ENCODE data around the gene BLID. TPM values are rescaled to one million over a fixed set of nuclear protein-coding genes. Genes with fewer than 3 reads are reported as not detected.

Gene BLID
- total RNA-seq, 1 experiment from 2014 or later: not detected

GRCh38 chr11:122131126-122131525, 15.1 kb upstream of the BLID start:
- H2AK5ac ChIP-seq (ENCODE audit: insufficient read length, low read length): no peak overlapping the region
- Mint-ChIP-seq H3K36me3 (ENCODE audit: insufficient read depth in 1 of 3, low read depth in 3 of 3) (no peaks in the 10 kb centered on the region), H3K4me1 (peaks cover 3 to 11% of the 10 kb centered on the region in 2 experiments), H3K27ac (no peak overlapping the region), H3K27me3 (ENCODE audit: low read depth) (peaks cover 42% of the 10 kb centered on the region), H3K4me3 (no peak overlapping the region), H3K9me3 (no peaks in the 10 kb centered on the region)
- H3K79me2 ChIP-seq (ENCODE audit: insufficient read depth, low read length): no peaks in the 10 kb centered on the region
- H3K18ac ChIP-seq (ENCODE audit: insufficient read length, low read depth, low read length): no peak overlapping the region
- no peak overlapping the region for H4K8ac ChIP-seq (replicated peaks; ENCODE audit: insufficient read length, low read depth, low read length)
- no peak overlapping the region for H2BK12ac ChIP-seq (ENCODE audit: insufficient read length, low read depth, low read length)
- no peak overlapping the region for H4K5ac ChIP-seq (ENCODE audit: insufficient read length, low read depth, low read length)
- no peak overlapping the region for H2BK15ac ChIP-seq (ENCODE audit: low read depth, low read length)
- no peak overlapping the region for H2BK5ac ChIP-seq (ENCODE audit: insufficient read length, low read length)
- no peak overlapping the region for H3K23ac ChIP-seq (ENCODE audit: insufficient read length, low read depth, low read length)
- no peak overlapping the region for H3K14ac ChIP-seq (ENCODE audit: insufficient read depth, low read length)
- no peak overlapping the region for H4K91ac ChIP-seq (ENCODE audit: insufficient read length, low read depth, low read length)
- H3T11ph ChIP-seq (ENCODE audit: low read length): no peak overlapping the region
- no peak for TF ChIP-seq CTCF (conservative IDR thresholded peaks at IDR 0.05)
- H3K27me3 ChIP-seq (ENCODE audit: insufficient read depth, low read length): no peaks in the 10 kb centered on the region
- no peaks in the 10 kb centered on the region for H3K9me3 ChIP-seq (ENCODE audit: control insufficient read depth, low read depth, low read length)
- H3K4me2 ChIP-seq (ENCODE audit: insufficient read depth, insufficient read length, low read length): no peak overlapping the region
- H3K27ac ChIP-seq (ENCODE audit: insufficient read length, low read depth, low read length): no peak overlapping the region
- no peak overlapping the region for H3K4ac ChIP-seq (ENCODE audit: low read depth, low read length)
- no peak overlapping the region for H2BK20ac ChIP-seq (ENCODE audit: low read depth, low read length, poor library complexity, severe bottlenecking)
- H3K79me1 ChIP-seq (ENCODE audit: insufficient read depth, low read depth, low read length, poor library complexity, severe bottlenecking): no peaks in the 10 kb centered on the region
- no CpG with 5 or more reads among the region's 2 CpGs for WGBS (ENCODE audit: extremely low coverage, insufficient read length, low lambda C conversion rate)
- no peaks in the 10 kb centered on the region for H4K20me1 ChIP-seq (ENCODE audit: control insufficient read depth, insufficient read depth, insufficient read length)
- H2AFZ ChIP-seq (ENCODE audit: low read length): no peak overlapping the region
- no peaks in the 10 kb centered on the region for H3K23me2 ChIP-seq (ENCODE audit: insufficient read length, low read depth, low read length, poor library complexity, severe bottlenecking)
- no peaks in the 10 kb centered on the region for H3K4me1 ChIP-seq (ENCODE audit: insufficient read depth, low read length)
- no peak overlapping the region for H3K56ac ChIP-seq (ENCODE audit: insufficient read length, low read depth, low read length)
- no peak overlapping the region for H2BK120ac ChIP-seq (ENCODE audit: low read depth, low read length, poor library complexity, severe bottlenecking)
- no peak overlapping the region for H3K9ac ChIP-seq (ENCODE audit: extremely low read depth, insufficient read length, low read length)
- no peak for DNase-seq
